Measurements from ENCODE around the gene ZEB2. TPM values are rescaled to one million over a fixed set of nuclear protein-coding genes. Genes with fewer than 3 reads are reported as not detected.

The ZEB2 gene
- total and polyA plus RNA-seq, 2 of the 8 experiments (the other 6 are each of a cell fraction or from before 2014, with no cell fraction given) = 0.38 TPM; not detected in 1

- TF ChIP-seq KDM1A (IDR thresholded peaks at IDR 0.05; ENCODE audit: borderline replicate concordance, low read length) (no peak), CBX5 (IDR thresholded peaks at IDR 0.05; ENCODE audit: low read depth, low read length) (no peak), EGR1 (IDR thresholded peaks at IDR 0.05; ENCODE audit: borderline replicate concordance, low read depth, low read length) (no peak)
Measured at GRCh38 chr2:144539289-144539782, 19.4 kb upstream of the ZEB2 start (continued).
